ENCODE measurements around the gene TMEM185B.
"Not testable (repeated sequence)": the region's sequence is repeated elsewhere in the genome, so short reads cannot be mapped to it uniquely, and the experiment has no call there.

TMEM185B gene

DNA sequence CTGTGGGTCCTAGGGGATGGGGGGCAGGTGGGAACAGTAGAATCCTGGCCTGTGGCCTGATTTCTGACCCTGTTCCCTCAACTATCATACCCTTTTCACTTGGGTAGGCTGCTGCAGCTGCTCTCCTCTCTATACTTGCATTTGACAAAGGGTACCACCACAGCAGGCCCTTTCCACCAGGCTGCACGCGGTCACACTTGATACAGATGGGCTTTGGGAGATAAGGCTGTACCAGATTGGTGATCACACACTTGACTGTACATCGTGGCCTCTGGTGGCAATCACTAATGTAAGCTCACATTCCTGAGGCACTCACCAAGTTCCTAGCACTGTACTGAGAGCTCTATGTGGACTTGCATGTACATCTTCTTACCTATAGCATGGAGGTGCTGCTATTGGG, 27.9 kb upstream of the TMEM185B start:
- peak; percentile 77 for DNase-seq

DNA sequence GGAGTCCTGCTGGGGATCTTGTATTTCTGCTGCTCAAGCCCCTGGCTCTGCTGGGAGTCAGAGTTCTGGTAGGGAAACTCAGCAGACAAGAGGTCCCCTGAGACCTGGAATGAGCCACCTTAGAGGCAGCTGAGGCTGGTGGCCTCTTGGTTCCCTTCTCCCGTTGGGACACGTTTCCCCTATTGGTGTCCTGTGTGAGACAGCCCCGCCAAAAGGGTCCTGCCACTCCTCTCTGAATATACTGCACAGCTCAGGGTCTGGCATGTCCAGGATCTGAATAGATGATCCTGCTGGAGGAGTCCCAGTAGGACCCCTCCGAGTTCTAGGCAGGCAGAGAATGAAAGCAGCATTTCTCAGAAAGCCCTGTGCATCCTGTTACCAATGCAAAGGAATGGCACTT, 27.4 kb upstream of the TMEM185B start:
- DNase-seq: no peak

DNA sequence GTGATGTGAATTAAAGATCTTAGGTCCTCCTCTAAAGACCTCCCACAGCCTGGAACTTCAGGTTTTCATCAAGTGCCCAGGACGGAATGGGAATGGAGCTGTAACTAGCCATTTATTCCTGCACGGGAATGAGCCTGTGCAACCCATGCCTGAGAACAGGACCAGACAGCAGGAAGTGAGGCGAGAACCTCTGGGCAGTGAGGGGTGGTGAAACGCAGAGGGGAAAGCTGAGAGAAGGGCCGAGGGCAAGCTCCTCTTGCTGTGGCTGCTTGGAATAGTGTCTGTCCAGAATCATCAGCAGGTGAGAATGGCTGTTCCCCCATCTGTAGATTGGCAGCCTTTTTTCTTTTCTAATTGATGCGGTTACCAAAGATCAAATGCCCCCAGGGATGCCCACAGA, 24.7 kb upstream of the TMEM185B start:
- DNase-seq: no peak

DNA sequence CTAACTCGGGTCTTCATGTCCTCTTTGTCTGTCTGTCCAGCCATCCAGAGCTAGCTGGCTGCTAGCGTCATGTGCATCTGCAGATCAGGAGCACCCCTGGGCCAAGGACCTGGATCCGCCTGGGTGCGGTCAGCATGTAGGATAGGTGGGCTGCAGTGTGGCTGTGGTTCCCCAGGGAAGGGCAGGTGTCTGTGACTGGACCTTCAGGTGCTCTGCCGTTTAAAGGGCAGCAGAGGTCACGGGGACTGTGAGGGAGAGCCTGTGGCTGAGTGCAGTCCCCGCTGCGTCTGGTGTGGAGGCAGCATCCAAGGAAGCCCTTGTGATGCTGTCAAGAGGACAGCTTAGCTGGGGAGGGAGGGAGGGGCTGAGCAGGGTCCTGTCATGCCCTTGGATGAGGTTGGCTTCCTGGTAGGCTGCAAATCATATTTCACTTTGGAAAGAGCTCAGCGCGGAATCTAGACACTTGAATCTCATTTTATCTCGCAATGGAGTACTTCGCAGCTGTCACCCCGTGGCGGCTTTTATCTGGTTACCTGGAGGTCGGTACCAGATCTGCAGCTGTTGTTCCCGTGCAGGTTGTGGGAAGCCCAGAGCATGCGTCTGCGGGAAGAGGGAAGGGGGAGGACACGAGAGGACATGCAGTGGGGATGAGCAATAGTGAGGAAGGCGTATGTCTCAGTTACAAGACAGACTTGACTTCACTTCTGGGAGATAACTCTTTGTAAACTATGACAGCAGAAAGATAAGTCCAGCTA, 23.5 kb upstream of the TMEM185B start:
- DNase-seq: no peak

DNA sequence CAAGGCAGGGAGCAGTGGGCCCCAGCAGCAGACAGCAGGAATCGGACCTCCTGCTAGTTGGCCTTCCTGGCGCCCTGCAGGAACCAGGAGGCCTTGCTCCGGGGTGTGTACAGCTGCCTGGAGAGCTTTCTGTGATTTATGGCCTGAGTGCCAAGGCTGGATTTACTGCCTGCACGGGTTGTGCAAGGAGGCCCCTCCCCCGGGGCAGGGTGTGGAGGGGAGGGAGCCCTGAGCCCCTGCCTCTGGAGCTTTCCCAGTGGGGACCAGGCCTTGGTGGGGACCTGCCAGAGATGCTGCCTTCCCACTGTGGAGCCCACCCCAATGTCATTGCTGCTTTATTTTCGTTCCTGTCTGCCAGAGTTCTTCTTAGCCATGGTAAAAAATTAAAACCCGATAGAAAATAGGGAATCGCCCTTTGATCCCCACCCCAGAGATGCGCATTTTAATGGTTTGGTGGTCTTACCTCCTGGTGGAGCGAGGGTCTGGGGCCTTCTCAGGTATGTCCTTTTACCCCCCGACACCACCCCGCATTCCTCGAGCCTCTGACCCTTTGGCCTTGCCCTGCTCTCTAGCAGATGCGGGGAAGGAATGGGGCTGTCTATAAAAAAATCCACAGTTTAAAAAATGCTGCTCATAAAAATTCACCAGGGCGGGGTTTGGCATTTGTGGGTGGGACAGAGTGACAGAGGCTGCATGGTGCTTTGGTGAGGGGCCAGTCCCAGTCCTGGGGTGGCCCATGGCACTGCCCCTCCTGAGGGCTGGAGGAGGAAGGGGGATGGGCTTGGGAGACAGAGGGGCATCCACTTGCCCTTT, 22.5 kb upstream of the TMEM185B start:
- DNase-seq: no peak

DNA sequence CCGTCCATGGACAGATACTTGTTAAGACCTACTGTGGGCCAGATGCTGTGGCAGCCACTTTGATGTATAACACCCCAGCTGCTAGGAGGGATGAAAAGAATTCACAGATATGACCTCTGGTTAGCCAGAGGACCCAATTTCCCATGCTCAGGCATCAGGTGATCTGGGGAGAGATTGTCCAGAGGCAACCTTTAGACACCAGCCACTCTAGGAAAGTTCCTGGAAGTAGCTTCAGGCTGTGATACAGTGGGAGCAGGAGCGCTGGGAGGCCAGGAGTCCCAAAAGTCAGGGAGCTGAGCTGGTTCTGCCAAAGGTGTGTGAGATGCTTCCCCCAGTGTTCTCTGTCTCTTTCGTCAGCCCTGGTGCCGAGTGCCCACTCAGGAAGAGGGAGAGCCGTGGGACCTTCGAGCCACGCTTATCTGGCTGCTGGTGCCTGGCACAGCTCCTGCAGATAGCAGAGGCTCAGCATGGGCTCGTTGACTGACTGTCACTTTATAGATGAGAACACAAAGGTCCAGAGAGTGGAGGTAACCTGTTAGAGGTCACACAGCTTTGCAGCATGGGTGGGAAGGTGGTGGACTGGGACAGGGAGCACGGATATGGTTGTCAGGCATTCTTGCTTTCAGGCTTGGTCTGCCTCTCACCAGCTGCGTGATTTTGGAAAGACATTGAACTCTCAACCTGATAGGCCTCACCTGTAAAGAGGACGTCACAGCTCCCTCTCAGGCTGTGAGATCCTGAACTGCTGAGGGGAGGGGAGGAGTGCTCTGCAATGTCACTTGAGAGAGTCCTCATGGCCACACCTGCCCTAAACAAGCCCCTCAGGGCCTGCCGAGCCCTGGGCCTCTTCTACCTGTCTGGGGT, 21.7 kb upstream of the TMEM185B start:
- no peak for DNase-seq

DNA sequence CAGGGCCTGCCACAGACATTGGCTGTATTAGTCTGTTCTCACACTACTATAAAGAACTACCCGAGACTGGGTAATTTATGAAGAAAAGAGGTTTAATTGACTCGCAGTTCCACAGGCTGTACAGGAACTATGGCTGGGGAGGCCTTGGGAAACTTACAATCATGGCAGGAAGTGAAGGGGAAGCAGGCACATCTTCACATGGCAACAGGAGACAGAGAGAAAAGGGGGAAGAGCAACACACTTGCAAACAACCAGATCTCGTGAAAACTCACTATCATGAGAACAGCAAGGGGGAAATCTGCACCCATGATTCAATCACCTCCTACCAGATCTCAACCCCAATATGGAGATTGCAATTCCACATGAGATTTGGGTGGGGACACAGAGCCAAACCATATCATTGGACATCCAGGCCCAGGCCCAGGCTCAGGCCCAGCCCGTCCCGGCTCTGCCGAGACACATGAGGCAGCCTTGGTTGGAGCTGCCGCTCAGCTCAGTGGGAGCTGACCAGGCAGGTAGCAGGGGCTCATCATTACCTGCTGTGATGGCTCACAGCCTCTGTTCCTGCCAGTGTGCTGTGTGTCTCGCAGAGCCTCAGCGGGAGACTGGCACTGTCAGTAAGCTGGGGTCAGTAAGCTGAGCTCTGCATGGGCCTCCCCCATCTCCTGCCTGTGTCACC, 20.8 kb upstream of the TMEM185B start:
- no peak for DNase-seq

DNA sequence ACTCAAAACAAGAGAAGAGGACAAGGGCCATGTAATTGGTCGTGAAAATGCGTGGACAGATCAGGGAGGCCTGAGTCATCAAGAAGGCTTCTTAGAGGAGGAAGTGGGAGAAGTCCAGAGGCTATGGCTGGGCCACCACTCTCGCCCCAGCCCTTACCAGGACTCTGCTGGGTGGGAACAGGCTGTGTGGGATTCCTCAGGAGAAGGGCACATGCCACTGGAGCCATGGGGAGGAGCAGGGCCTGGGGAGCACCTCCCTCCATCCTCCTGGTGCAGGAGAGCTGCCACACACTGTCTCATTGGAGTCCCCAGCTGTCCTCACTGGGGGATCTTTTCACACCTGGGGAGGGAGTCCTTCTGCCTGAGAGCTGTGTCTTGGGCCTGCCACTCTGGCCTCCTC, 20.0 kb upstream of the TMEM185B start:
- no peak for DNase-seq

DNA sequence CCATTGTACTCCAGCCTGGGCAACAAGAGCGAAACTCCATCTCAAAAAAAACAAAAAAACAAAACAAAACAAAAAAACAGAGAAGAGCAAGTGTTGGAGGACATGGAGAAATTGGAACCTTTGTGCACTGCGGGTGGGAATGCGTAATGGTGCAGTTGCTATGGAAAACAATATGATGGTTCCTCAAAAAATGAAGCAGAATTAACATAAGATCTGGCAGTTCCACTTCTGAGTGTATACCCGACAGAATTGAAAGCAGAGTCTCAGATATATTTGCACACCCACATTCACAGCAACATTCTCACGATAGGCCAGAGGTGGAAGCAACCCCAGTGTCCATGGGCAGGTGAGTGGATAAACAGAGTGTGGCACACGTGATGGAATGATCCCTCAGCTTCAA, 18.5 kb upstream of the TMEM185B start:
- no peak for DNase-seq

DNA sequence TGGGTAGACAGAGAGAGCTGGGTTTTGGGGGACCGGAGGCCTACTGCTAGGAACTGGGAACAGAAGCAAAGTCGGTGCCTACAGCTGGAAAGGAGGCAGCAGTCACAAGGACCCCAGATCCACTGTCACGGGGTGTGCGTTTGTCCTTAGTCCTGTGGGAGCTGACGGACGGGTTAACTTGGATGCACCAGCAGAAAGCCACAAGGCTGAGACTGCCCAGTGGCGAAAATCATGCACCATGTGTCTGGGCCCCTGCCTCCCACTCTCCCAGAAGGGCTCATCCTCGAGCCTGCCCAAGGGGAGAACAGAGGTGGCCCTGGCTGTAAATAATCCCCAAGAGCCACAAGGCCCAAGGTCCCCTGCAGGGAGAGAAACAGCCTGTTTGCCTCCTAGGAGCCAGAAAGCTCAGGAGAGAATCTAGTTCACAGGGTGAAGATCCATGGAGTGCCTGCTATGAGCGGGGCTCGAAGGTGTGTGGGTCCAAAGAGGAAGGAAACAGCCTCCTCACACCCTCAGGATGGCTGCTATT, 17.8 kb upstream of the TMEM185B start:
- no peak for DNase-seq

DNA sequence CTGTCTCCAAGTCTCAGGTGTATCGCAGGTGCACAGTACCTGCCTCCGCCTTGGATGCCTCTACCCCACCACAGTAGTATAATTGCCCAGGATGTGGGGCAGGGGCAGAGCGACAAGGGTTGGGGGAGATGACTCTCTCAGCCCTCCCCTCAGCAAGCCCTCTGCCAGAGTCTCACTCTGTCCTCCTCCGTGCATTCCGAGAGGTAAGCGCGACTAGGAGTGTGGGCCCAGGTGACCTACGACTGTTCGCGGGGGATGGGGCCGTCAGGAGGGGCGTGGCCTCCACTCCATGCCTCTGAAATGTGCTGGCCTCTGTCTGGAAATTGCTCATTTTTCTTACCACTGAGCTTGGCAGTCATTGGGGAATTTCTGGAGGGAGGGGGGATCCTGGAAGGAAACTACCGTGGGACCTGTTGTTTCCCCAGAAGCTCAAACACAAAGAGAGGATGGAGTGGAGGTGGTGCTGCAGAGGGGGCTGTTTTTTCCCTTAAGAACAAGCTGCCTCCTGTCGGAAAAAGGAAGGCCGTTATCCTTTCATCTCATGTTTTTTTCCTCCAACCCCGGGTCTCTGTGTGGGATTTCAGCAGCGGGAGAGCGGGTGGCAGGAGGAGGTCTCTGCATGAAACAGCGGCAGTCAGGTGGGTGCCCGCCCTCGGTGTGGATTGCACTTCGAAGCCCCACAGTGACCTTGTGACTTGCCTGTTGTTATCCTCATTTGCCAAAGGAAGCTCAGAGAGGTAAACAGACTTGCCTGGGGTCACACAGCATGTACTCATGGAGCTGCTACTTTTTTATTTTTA, 16.5 kb upstream of the TMEM185B start:
- DNase-seq: no peak

DNA sequence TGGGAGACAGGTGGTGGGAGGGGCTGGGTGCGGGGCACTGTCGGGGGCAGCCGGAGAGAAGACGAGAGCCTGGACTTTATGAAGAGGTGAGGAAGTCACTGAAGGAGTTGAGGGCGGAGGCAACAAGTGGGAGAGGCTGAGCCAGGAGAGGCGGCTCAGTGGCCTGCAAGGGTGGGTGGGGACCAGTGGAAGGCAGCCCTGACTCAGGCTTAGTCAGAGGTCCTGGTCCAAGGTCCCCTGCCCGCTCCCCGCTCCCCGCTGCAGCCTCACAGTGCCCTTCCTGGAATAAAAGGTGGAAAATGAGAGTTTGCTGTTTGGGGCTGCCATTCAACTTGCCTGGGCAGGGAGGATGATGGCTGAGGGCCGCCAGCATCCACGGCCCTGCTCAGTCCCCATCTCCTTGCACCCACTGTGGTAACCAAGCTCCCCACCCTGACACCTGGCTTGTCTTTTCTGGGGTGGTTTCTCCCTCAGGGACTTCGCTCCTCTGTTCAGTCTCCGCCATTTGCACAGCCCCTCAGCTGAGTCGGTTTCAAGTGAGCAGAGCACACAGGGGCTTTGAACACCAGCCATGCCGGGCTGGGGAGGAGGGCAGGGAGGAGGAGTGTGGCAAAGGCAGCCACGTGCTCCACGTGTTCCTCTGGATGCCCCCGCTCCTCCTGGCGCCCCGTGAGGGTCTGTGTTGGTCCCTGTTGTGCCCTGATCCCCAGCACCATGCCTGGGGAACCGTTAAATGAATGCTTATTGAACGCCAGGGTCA, 15.7 kb upstream of the TMEM185B start:
- DNase-seq: no peak

DNA sequence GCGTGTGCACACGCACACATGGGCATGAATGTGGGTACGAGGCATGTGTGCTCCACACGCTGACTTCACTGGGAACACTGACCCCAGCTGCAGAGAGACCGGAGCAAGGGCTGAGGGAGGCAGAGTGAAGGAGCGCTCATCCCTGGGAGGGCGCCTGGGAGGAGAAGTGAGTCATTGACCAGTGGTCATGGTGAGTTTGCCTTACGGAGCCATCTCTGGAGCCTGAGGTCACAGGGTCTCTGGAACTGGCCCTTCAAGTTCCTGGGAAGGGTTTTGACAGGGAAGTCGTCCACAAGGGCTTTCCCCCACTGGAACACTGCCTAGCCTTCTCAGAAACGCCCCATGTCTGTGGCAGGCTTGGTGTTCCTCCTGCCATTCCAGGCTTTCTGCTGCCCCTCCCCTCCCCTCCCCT, 14.3 kb upstream of the TMEM185B start:
- no peak for DNase-seq

DNA sequence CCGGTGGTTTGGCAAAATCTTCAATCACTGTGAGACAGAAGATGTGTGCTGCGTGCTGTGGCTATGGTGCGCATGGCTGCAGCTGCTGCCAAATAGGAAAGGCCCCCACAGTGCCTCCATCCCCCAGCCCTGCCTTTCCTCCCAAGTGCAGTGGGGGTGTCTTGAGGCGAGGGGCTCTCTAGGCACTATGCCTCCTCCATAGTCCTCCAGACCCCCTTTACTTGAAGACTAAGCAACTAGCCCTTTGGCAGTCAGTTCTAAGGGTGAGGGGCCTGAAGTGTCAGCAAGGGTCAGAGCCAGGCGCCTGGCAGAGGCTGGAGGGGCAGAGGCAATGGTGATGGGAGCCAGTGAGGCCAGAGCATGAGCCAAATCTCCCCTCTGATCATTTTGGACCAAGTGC, 13.6 kb upstream of the TMEM185B start:
- DNase-seq: no peak

DNA sequence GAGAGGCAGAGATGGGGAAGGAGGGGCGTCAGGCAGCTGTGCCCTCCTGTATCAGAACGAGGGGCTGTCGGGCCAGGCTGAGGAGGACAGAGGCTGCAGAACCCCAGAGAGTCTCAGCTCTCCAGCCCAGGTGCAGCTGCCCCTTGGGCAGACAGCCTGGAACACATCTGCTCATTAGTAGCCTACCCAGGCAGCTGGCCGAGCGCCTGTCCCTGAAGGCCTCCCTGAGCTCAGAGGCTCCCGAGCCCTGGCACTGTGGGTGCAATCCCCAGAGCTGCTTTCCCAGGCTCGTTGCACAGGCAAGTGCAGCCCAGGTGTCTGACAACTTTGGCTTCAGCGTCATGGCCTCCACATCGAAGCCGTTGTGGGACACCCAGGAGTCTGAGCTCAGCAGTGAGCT, 13.1 kb upstream of the TMEM185B start:
- no peak for DNase-seq

DNA sequence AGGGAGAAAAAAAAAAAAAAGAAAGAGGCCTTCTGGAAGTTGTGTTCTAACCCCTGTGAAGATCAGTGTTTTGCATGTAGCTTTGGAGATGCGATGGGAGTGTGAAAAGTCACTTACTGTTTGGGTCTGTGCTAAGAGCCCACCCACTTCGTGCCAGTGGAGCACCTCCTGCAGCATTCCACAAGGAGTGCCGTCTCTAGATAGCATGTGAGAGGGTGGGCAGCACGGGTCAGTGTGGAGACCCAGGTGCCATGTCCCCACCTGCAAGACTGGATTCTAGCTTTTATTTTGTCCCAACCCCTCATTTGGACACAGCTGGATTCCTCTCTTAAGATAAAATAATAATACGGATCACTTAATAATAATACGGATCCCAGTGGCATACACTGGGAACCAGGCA, 12.5 kb upstream of the TMEM185B start:
- DNase-seq: no peak

DNA sequence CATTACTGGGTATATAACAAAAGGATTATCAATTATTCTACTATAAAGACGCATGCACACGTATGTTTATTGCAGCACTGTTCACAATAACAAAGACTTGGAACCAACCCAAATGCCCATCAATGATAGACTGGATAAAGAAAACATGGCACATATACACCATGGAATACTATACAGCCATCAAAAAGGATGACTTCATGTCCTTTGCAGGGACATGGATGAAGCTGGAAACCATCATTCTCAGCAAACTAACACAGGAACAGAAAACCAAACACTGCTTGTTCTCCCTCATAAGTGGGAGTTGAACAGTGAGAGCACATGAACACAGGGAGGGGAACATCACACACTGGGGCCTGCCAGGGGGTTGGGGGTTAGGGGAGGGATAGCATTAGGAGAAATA, 12.0 kb upstream of the TMEM185B start:
- DNase-seq: not testable (repeated sequence)

DNA sequence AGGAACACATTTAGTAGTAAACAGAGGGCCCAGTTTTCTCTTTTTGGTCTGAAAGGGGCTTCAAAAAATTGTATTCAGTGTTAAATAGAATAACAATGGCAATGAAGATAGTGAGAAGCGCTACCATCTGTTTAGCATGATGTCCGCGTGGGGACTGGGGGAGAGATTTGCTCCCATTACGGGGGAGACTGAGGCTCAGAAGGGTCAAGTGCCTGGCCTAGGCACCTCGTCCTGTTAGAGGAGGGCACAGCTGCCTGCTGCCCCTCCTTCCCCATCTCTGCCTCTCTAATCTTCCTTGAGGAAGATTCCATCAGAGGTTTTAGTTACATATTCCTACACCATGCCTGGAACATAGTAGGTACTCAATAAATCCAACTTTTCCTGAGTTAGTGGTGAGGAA, 10.1 kb upstream of the TMEM185B start:
- no peak for DNase-seq

DNA sequence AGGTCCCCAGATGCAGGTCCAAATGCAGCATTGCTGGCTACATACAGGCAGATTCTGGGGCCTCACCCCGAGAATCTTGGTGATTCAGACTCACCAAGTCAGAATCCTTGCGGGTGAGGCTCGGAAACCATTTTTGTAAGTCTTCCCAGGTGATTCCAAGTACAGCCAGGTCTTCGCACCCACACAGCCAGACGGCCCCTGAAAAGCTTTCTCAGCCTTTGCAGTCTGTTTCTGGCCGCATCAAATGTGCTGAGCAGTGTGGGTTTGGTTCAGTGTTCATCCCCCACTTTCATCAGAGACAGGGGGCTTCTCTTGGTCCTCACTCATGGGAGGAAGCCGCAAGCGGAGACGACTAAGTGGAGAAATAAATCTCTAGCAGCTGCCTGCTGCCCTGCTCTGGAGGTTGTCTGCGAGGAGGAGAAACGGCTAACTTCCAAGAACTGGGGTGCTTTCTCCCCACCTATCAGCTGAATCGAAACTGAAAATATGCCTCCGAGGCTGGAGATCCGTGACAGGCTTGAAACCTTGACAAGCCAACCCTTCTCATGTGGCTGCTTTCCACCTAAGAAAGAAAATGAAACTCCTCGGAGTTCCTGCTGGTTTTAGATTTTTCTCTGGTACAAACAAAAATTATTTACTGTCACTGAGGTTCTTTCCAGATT, 8.9 kb upstream of the TMEM185B start:
- DNase-seq: peak; percentile 74

DNA sequence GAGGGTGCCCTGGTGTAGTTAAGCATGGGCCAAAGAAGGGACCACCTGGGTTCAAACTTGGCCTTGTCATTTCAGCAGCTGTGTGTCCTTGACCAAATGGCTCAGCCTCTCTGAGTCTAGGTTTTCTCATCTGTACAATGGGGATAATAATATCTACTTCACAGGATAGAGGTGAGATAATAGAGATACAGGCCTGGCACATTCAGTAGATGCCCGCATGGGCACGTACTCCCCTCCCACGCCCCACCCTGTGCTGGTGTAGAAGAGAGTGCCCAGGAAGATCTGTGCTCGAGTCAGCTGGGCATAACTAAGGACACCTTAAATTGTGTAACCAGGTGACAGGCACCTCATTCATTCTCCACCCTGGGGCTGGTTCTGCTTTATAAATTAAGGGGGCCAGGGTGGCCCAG, 8.4 kb upstream of the TMEM185B start:
- no peak for DNase-seq
